ENCODE measurements around the gene PEA15.

DNA sequence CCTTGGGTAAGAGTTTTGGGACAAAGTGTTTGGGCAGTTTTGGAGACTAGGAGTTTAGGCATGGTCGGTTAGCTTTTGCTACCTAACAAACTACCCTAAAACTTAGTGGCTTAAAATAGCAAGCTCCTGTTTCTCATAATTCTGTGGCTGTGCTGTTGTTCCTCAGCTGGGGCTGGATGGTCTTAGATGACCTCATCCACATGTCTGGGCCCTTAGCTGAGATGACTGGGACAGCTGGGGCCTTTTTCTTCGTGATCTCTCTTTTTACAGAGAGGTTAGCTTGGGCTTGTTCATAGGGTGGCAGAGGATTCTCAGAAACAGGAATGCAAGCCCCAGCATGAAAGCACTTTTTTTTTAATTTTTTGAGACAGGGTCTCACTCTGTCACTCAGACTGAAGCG, 47.2 kb upstream of the PEA15 start:
- TF ChIP-seq, protein P1, sequence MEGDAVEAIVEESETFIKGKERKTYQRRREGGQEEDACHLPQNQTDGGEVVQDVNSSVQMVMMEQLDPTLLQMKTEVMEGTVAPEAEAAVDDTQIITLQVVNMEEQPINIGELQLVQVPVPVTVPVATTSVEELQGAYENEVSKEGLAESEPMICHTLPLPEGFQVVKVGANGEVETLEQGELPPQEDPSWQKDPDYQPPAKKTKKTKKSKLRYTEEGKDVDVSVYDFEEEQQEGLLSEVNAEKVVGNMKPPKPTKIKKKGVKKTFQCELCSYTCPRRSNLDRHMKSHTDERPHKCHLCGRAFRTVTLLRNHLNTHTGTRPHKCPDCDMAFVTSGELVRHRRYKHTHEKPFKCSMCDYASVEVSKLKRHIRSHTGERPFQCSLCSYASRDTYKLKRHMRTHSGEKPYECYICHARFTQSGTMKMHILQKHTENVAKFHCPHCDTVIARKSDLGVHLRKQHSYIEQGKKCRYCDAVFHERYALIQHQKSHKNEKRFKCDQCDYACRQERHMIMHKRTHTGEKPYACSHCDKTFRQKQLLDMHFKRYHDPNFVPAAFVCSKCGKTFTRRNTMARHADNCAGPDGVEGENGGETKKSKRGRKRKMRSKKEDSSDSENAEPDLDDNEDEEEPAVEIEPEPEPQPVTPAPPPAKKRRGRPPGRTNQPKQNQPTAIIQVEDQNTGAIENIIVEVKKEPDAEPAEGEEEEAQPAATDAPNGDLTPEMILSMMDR (IDR thresholded peaks at IDR 0.05), result no peak
- no peak for TF ChIP-seq POLR2A (IDR thresholded peaks at IDR 0.05)
- no peak for TF ChIP-seq POLR2AphosphoS5 (IDR thresholded peaks at IDR 0.05)

Measured in breast epithelium (tissue), 3 donors.